ENCODE results near the gene MYO9B. TPM values are rescaled to one million over a fixed set of nuclear protein-coding genes. Genes with fewer than 3 reads are reported as not detected.
A peak's percentile ranks its signal among the peaks of the same experiment; 100 is the strongest.

Gene MYO9B
- total and polyA plus RNA-seq, 9 of the 15 experiments (the other 6 are each of a cell fraction or from before 2014, with no cell fraction given), result 2.4 to 77.6 (median 23.0) TPM

- TF ChIP-seq E2F5 (CRISPR knock-in tag; IDR thresholded peaks at IDR 0.05) (no peak), MYC (IDR thresholded peaks at IDR 0.05; ENCODE audit: low read depth, low read length) (no peak), MYC (CRISPR knock-in tag; IDR thresholded peaks at IDR 0.05; ENCODE audit: borderline replicate concordance, low read depth) (no peak), ZNF133 (CRISPR knock-in tag; IDR thresholded peaks at IDR 0.05) (no peak), WHSC1 (IDR thresholded peaks at IDR 0.05; ENCODE audit: low read length) (no peak), MAFF (IDR thresholded peaks at IDR 0.05; ENCODE audit: low read length) (peak; percentile 96), PURB (CRISPR knock-in tag; IDR thresholded peaks at IDR 0.05; ENCODE audit: low read depth) (no peak), PKNOX1 (IDR thresholded peaks at IDR 0.05) (0 out of 2 replicates have a peak, but pooled peaks have one; percentile 40), AFF1 (IDR thresholded peaks at IDR 0.05; ENCODE audit: low read depth in 1 of 2, partially characterized antibody in 2 of 2) (no peak), CREB1 (IDR thresholded peaks at IDR 0.05) (no peak), CREB1 (CRISPR knock-in tag; IDR thresholded peaks at IDR 0.05) (no peak), ETV6 (IDR thresholded peaks at IDR 0.05; ENCODE audit: borderline replicate concordance in 1 of 2, low read depth in 2 of 2, low read length in 1 of 2) (no peak), ETV6 (CRISPR knock-in tag; IDR thresholded peaks at IDR 0.05; ENCODE audit: borderline replicate concordance) (no peak), NFRKB (IDR thresholded peaks at IDR 0.05; ENCODE audit: low read depth) (no peak), ZMIZ1 (IDR thresholded peaks at IDR 0.05; ENCODE audit: low read depth in 2 of 2, low read length in 2 of 2) (no peak), SLC30A9 (CRISPR knock-in tag; IDR thresholded peaks at IDR 0.05) (no peak), KDM4B (IDR thresholded peaks at IDR 0.05; ENCODE audit: borderline replicate concordance in 2 of 2, low read depth in 1 of 2) (no peak), NR2F6 (CRISPR knock-in tag; IDR thresholded peaks at IDR 0.05) (no peak), ZNF445 (CRISPR knock-in tag; IDR thresholded peaks at IDR 0.05; ENCODE audit: low read depth) (no peak), PHTF2 (CRISPR knock-in tag; IDR thresholded peaks at IDR 0.05) (no peak)
Measured at GRCh38 chr19:17097593-17098126, 22.1 kb downstream of the MYO9B start (continued).
